ENCODE measurements around the gene NF1.

The NF1 gene

DNA sequence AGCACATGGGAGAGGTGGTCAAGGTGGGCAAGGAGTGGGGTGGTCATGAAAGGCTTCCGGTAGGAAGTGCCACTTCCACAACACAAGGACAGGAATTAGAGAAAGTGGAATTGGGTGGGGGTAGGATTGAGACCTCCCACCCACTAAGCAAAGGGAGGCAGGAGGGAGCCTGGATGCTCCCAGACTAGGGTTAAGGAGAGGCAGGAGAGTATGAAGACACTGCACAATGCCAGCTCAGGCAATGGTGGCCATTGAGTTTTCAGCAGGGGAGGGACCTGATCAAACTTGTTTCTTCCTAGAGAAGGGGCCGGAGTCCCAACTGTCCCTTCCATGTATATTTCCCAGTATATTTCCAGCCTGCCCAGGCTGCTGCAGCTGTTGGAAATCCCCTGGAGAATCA, 293.6 kb downstream of the NF1 start:
- no peak for DNase-seq

DNA sequence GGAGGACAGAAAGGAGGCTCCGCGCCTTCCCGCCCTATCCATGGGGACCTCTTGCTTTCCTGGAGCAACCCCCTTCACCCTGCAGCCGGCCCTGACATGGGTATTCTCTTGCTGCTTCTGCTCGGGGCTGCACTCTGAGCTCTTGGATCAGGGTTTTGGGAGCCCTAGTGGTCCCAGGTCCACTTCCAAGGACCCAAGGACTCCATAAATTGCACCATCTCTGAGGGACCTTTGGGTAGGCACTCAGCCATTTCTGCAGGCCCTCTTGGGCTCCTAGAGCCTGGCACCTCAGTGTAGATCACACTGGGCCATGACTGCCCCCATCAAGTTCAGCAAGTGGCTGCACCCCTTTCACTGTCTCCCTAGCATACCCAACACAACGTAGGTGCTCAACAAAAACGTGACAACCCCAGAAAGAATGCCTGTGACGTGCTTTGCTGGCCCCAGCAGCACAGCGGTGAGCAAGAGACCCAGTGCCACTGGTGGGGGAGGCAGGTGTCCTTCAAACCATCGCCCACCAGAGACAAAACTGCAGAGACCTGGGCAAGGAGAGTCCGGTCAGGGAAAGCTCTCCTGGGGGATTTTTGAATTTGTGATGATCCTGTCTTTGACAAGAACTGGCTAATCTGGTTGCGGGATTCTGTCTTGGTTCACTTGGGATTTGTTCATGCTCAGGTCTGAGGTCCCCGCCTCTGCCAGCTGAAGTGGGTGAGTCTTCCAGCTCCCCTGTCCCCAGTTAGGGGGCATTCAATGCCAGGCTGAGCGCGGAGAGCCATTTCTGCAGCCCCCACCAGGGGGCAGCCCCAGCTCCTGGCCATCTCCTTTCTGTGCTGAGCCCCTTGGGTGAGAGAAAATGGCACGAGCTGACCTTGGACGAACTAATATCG, 294.2 kb downstream of the NF1 start:
- peak in 4 of 5 experiments; percentile 19 to 28 (median 24) for DNase-seq

DNA sequence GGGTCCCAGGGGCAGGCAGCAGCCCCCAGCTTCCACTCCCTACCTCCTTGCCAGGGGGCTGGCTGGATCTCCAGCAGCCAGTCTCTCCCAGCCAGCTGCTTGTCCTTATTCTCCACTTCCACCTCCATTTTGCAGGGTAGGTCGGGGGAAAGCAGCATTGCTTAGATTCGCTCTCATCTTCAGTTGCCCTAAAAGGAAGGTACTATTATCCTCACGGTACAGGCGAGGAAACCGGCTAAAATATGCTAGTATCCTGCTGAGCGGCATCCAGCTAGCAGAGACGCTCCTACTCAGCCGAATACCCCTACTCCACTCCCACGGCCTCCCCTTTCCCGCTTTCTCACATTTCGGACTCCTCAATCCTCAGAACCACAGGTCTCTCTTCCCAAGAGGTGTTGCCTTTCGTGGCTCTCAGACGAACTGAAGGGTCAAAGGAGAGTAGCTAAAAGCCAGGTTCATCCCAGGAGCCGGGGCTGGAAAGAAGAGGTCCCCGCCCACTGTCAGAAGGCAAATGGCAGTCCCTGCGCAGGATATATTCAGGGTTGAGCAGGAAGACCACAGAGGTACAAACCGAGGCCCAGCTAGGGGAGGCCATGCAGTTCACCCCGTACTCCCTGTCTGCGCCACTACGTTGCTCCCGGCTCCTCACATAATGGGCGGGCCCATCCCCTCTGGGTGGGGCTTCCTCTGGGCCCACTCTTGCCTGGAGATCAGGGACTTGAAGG, 295.0 kb downstream of the NF1 start:
- DNase-seq, result no peak

DNA sequence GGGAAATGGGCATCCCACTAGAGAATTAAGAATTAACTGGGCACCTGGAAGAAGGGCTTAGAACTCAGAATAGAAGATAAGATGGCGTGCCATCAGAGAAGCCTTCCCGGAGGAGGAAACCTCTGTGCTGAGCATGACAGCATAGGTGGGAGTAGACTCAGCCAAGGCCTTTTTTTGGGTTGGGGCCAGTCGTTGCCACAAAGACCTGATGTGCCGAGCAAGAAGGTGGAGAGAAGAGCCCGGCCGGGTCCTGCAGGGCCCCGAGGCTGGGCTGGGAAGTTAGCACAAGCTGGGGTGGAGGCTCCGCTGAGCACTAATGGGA, 295.6 kb downstream of the NF1 start:
- no peak for DNase-seq

DNA sequence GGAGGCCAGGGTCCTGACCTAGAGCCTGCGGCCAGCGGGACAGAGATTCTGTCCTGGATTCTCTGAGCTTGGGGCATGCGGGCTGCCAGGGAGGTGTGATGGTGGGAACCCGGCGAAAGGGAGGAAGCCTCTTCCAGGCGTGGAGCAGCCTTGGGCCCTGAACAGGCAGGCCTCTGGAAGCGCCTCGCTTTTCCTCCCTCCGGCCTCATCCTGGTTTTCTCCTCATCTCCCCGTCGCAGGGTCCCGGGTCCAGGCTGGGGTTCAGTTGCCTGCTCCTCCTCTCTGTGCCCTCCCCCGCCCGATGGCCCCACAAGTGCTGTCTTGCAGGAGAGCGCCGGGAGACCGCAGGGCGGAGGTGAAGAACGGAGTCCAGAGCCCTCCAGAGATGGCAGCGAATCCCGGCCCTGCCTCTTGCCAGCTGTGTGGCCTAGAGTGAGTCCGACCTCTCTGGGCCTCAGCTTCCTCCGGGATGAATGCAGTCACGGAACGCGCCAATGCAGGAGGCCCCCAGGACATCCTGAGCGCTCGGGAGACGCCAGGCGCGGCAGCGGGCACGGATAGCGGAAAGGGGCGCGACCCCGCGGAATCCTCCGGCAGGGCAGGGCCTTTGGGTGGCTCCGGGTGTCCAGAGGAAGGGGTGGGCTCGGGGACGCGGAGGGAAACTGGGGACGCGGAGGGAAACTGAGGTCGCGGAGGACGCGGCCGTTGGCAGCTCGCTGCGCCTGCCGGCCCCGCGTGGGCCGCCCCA, 296.1 kb downstream of the NF1 start:
- no peak for DNase-seq

DNA sequence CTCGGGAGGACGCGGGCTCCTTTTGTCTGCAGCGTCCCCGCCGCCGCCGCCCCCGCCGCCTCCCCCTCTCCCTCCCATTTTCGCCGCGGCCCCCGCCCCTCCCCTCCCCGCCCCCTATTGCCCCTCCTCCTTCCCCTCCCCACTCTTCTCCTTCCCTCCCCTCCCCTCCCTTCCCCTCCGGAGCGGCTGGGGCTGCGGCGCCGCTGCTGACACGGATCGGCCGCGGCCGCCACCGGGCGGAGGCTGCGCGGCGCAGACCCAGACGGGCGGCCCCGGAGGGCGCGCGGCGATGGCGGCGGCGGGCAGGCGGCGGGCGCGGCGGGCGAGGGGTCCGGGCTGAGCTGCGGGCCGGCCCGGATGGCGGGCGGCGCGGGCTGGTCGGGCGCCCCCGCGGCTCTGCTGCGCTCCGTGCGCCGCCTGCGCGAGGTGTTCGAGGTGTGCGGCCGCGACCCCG, 296.7 kb downstream of the NF1 start, which contains the start of gene RAB11FIP4:
TSS of gene RAB11FIP4 (plus strand) at position 180 of the 454 bp plus-strand sequence. CDS start at position 358, 178 bp downstream.
- peak in 1 of 5 experiments; percentile 35 for DNase-seq

DNA sequence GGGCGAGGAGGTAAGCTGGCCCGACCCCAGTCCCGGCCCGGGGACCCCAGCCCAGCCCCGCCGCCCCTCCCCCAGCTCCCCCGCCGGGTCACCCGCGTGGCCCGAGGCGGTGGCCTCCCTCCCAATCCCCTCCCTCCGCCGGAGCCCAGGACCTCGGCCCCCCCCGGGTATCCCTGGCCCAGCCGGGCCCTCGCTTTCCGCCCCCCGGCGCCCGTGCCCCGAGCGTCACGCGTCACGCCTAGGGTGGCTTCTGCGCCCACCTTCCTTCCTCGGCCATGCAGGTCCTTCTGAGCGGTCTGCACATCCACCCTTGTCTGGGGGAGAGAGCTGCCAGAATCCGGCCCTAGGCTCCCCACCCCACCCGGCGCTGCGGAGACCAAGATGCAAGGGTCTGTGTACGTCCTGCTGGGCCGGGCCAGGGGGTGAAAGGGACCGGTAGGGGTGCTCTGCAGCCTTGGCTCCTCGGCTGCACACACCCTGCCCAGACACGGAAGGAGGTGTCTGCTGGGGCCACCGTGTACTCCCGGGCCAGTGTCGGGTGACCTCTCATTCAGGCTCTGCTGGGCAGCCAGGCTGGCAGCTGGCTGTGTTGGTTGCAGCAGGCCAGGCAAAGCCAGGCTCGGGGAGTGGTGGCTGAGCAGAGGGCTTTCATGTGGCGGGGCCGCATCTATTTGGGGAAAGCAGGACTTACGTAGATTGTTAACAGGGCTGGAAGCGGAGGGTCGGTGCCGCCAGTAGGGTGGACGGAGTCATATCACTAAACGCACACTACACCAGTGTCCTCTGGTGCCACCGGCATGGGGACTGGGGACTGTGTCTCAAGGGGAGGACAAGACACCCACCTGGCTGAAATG, 297.5 kb downstream of the NF1 start:
- no peak for DNase-seq

DNA sequence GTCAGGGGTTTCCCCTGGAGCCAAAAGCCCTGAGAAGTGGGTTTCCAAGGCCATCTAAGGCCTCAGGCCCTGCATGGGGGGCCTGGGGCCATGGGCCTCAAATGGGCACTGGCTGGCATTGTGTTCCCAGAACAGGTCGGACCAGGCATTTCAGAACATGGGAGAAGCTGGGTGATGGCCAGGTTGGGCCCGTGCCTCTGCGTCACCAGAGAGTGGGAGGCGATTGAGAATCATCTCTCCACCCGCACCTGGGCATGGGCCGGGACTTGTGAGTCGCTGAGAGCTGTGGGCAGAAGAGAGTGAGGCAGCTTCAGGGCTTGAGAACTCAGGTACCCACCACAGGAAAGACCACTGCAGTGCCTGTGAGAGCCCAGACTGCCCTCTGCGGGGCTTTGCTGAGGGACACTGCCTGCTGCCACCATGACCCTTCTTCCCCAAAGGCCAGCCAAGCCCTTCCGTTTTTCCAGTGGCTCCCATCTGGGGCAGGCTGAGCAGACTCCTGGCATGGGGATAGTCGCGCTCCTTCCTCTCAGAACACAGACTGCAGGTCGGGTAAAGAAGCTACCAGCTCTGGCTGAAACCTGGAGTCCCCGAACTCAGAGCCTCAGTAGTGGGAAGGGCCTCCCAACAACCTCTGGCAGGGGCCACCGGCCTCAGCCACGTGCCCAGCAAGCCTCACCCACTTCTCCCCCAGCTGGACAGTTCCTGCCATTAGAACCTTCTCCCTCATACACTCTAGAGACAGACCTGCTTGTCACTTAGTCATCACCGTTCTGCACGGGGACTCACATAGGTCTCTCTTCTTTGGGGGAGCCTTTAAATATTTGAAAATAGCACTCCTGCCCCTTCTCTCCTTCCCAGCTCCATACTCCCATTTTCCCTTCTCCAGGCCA, 298.3 kb downstream of the NF1 start:
- no peak for DNase-seq

DNA sequence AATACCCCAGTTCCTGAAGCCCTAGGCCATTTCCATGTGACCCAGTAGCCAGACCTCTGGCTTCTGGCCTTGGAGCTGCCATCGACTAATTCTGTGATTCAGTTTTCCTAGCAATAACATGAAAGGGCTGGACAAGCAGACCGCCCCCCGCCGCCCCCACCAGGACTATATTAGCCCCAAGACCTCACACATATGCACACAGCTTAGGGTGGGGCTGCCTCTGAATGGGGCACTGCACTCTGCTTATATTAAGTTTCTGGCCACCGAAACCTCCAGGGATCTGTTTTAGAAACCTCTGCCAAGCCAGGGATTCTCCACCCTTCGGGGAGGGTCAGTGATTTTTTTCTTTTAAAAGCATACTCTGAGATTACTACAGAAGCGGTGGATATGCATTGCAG, 299.0 kb downstream of the NF1 start:
- no peak for DNase-seq

DNA sequence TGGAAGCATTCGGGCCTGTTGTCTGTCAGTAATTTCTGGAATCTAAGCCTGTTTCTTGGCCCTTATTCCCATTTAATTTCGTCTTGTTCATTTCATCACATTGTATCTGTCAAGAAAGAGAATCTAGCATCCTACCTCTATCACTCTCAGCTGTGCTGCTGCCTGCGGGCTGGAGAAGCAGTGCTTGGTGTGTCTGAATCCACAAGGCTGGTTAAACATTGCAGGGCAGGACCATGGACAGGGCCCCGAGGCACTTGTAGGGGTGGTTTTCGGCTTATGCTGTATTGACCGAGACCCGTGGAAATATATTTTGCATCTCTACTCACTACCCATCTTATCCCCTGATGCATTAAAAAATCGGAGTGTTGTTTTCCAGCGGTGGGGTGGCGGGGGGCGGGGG, 299.8 kb downstream of the NF1 start:
- peak in 2 of 5 experiments; percentile 25 to 58 for DNase-seq

DNA sequence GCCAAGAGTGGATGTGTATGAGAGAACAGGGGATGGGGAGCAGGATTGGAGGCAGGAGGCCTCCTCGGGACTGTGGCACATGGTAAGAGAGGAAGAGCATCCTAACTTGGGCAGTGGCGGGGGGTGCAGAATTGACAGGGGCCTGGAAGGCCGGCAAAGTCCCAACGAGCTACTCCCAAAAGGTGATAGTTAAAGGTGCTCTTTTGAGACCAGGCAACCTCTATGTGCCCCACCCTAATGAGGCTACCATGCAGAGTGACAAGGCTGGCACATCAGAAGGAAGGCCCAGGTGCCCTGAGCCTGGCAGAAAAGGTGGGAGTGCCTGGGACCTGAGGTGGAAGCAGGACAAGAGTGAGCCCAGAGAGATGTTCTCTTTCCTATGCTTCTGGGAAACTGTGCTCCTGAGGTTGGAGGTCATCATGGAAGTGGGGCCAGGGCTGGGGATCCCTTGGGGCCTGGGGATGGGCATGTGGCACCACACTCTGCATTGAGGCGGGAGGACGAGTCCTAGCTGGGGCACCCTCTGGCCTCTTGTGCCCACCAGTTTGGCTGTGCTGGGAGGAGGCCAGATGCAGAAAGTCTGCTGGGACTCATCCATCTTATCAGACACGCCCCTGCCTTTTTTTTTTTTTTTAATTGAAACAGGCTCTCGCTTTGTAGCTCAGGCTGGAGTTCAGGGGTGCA, 302.6 kb downstream of the NF1 start:
- DNase-seq, result no peak

DNA sequence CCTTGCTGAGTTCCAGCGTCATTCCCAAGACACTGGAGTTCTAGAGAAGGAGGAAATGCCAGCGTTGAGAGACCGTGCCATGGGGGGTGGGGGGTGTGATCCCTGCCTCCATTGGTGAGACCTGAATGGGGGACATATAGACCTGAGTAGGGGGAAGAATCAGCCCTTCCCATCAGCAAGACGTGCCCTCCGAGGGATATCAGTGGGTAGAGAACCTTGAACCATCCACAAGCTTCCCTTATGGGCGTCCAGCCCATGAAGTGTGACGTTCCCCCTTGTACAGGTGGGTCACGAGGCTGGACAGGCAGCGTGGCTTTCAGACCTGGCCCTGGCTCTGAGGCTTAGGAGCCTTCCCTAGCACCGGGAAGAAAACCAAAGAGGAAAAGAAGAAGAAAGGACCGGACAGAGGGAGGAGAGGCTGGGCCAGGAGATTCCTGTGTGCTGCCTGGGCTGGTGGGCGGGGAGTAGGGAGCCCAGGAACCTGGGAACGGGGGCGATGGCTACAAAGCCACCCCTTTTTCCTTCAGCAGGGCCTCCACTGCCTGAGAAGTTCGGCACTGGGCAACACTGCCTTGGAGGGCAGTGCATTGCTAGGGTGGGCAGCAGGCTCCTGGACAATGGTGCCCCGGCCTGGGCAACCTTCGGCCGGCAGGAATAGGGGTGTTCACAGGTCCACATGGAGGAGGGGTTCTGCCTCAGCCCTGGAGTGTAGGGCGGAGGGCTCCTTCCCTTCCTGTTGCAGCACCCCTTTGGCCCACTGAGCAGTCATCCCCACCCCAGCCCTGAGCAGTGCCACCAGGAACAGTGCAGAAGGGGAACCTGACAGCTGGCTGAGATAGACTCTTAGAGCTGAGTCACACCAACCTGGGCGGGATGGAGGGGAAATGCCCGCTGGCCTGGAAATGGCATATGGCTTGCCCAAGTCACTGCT, 303.9 kb downstream of the NF1 start:
- no peak for DNase-seq

DNA sequence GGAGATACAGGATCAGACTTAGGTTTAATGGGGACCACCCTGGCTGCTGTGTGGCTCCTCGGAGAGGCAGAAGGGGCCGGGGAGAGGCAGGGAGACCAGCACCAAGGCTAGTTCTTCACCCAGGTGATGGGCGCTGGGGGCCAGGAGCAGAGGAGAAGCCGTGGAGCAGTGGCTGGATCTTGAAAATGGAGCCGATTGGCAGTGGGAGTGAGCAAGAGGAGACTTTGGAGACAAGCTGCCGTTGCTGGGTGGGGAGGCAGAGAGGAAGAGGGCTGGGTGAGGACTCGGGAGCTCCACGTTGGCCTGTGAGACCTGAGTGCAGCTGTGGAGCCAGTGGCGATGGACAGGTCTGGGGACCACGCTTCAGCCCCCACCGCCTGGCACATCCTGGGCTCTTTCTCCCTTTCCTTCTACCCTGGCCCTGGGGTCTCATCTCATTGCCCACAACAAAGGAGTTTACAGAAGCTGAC, 305.7 kb downstream of the NF1 start:
- DNase-seq, result no peak

DNA sequence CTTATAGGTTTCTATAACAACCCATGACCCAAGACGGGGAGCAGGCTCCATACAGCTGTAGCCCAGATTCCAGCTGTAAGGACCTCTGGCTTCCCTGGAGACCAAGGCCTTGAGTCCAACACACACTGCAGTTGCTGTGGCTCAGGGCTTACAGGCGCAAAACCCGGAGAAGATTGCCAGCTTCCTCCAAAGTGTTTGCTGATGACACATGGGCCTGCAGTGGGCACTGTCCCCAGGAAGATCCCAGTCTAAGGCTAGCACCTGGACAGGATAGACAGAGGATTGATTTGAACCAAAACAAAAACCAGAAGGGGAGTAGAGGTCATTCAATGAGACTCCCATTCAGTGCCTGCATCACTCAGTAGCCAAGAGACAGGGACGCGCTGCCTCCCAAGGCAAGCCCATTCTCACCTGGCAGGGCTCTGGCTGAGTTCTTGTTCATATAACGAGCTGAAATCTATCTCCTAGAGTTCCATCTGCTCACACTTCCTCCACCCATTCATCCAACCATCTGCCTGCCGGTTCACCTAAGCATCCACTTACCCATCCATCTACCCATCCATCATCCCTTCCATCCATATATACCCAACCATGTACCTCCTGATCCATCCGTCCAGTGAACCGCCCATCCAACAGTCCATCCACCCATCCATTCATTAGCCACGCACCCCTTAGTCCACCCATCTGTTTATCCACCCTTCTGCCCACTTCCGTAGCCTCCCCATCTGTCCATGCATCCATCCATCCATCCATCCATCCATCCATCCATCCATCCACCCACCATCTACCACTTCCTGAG, 306.9 kb downstream of the NF1 start:
- DNase-seq, result no peak

DNA sequence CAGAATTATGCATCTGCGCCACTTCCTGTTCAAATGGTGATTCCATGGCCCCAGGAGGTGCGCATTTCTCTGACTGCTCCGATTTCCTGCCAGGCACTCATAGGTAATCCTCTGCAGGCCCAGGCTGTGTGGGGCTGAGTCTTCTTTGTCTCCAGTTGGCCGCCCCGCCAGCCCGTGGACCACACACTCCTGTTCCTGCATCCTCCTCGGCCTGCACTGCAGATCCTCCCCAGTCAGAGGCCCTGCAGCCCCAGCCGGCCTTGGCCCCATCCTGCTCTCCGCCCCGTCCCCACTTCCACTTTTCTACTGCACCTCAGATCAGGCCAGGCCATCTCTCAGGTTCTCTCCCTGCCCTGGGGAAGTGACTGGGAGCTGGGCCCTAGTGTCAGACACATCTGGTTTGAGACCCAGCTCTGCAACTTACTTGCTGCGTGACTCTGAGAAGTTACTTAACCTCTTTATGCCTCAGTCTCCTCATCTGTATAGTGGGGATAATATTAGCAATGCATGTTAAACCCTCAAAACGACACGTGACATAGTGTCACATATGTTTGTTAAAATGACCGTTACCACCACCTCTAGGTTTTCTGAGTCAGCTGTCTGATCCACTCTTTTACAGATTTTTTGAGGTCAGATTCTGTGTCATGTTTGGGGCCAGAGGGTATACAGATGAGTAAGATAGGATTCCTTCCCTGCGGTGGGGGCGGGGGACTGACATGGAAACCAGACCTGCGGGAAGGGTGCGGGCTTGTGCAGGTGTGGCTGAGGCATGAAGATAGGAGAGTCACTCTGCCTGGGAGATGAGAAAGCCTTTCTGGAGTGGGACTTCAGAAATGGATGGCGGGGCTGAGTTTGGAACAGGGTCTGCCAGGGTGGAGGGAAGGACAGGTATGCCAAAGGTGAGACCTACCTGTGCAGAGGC, 309.5 kb downstream of the NF1 start:
- no peak for DNase-seq

DNA sequence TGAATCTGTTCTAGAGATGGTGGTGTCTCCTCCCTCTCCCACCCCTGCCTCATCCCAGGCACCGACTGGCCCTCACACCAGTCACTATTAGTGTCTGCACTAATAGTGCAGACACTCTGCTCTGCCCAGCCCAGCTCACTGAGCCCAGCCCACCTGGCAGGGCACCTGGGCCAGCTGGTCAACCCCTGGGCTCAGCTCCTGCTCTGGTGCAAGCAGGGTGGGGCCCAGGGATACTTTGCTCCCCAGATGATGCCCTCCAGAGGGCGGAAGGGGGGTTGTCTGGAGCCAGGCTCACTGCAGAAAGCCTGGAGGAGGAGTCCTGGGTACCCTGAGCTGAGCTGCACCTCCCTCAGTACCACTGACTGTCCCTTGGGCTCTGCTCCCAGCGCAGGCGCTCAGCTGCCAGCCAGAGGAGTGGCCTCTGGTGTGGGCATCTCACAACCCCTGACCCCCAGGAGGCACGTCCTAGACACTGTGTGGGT, 311.2 kb downstream of the NF1 start:
- no peak for DNase-seq

DNA sequence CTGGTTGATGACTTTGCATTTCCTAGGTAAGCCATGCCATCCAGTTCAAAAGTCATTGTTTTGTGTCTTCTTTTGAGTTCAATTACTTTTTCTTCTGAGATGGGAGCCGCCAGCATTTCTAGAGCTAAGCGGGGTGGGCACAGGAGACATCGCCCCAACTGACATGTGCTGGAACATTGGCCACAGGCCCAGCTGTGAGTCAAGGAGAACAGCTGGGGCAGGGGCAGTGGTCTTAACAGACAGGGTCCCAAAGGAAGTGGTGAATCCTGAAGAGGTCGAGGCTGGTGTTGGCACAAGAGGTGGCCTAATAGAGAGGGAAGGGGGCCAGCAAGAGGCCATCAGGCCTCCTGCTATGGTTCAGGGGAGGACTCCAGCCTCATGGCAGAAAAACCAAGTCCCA, 313.8 kb downstream of the NF1 start:
- DNase-seq, result no peak
